PC-9 (cell line): ENCODE results near the gene CUX1.

ENCODE experiments used
- EZH2 ChIP-seq: fragments of 200-600 bp; sonication (generic); IDR thresholded peaks from 2 replicates; pipeline ENCODE4 v1.8.0; 2017; ENCODE audit warnings: antibody characterized with exemption, low read depth
- TF ChIP-seq, protein P1 (sequence below): fragments of 200-600 bp; sonication (generic); conservative IDR thresholded peaks from 2 replicates; pipeline ENCODE4 v1.6.1; 2017; ENCODE audit warnings: mixed run types, antibody characterized with exemption, mild to moderate bottlenecking, moderate library complexity

DNA sequence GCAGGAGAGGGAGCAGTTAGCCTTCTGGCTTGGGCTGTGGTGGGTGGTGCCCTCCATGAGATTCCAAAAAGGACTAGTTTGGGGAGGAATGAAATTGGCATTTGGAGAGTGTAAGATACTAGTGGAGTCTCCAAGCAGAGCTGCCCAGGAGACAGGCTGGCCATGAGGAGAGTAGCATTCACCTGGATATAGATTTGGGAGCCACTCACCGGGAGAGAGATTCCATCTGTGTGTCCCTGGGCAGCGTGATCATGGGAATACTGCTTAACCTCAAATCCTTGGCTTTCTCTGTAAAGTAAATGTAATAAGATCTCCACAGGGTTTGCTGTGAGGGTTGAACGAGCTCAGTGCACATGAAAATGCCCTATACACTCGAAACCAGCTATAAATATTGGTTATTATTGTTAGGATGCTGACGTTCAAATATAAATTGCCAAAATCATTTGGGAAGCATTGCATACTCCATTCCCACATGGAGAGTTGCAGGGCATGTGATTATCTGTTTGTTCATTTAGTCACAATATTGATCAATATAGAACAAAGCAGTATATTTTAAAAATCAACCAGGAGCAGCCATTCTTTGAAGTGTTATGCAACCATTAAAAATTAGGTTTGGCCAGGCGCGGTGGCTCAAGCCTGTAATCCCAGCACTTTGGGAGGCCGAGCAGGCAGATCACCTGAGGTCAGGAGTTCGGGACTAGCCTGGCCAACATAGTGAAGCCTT is 143.7 kb downstream of the CUX1 start:
- TF ChIP-seq EZH2: no peak
- TF ChIP-seq, protein P1, sequence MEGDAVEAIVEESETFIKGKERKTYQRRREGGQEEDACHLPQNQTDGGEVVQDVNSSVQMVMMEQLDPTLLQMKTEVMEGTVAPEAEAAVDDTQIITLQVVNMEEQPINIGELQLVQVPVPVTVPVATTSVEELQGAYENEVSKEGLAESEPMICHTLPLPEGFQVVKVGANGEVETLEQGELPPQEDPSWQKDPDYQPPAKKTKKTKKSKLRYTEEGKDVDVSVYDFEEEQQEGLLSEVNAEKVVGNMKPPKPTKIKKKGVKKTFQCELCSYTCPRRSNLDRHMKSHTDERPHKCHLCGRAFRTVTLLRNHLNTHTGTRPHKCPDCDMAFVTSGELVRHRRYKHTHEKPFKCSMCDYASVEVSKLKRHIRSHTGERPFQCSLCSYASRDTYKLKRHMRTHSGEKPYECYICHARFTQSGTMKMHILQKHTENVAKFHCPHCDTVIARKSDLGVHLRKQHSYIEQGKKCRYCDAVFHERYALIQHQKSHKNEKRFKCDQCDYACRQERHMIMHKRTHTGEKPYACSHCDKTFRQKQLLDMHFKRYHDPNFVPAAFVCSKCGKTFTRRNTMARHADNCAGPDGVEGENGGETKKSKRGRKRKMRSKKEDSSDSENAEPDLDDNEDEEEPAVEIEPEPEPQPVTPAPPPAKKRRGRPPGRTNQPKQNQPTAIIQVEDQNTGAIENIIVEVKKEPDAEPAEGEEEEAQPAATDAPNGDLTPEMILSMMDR: no peak
